HG03280 (cell line): ENCODE results near the gene ROBO1.

ENCODE experiments used
- ATAC-seq: cut with Tn5 transposase; IDR thresholded peaks from one replicate; pipeline ENCODE4 v1.9.1; 2021; ENCODE audit warnings: mild to moderate bottlenecking, moderate library complexity; ENCODE audit not compliant: unreplicated experiment

ROBO1 gene

DNA sequence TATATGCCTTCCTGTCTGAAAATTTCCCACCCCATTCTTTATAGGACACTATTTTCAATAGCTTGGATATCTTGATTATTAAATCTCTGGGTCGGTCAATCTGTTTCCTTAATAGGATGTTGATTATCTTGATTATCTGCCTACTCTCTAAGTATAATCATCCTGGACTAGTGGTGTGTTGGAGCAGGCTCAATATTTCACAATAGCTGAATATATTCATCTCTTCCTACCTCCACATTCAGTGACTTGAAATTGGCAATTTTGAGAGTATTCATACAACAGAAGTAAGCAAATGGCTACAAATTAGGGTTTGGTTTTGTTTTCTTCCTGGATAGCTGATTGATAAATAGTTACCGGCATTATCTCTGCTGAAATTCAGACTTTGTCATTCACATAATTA is 1162.6 kb downstream of the ROBO1 start:
- no peak for ATAC-seq

GRCh38 chr3:78604341-78604740 is 1163.5 kb downstream of the ROBO1 start:
- no peak for ATAC-seq

- ATAC-seq, result no peak
These were observed 1166.5 kb downstream of the ROBO1 start for GRCh38 chr3:78601249-78601648.

DNA sequence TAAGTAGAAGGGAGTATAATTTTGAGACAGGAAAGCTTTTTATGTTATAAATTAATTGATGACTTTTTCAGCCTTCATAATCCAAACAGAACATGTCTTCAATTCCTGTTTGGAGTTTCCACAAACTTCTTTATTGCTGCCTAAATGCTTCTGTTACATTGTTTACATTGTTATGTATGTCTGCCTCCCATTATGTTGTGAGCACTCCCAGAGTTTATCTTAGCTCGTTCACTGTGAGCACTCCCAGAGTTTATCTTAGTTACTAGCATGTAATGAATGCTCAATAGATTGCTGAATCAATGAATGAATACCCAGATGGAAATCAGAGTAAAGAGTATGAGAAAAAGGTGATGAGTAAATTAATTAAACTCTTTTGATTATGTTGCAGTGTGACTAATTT is 1178.0 kb downstream of the ROBO1 start:
- no peak for ATAC-seq

DNA sequence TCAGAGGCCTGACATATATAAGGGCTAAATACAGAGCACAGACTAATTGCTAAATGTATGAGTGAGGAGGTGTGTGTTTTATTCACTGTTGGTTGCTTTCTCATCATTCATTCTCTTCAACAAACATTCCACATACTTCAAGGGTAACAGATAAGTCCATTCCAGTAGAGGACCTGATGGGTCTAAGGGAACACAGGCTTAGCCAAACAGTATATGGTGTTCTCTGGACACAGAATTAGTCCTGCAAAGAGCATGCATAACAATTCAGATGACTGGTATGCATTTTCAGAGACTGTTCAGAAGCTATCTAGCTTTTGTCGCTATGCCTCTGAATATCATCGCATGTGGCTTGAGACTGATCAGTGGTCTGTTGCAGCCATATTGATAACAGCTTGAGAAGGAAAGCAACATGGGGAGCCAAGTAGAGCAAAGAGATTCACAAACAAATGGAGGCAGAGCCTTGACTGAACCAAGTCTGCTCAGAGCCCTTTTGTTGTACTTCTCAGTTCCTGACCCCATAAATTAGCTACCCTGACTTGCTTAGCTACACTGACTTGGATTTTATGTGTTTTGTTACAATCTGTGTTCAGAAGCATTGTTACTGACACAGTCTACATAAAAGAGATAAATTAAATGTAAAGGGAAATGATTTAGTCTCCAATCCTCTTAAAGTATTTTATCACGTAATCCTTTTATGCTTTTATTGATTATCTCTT is 1178.7 kb downstream of the ROBO1 start:
- ATAC-seq, result no peak

DNA sequence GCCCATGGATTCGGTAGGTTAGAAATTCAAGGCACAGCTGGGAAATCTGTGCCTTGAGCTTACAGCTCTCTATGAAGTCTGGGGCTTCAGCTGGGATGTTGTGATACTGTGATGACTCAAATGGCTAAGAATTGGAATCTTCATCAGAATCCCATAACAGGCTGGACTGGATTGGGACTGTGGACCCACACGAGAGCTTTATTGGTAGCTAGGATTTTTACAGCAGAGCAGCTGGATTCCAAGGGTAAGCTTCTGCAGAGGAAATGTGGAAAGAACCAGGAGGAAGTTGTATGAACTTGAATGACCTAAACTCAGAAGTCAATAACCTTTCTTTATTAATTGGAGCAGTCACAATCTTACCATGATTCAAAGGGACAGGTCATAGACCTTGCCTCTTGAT is 1187.1 kb downstream of the ROBO1 start:
- no peak for ATAC-seq

- no peak for ATAC-seq
These were observed 1196.3 kb downstream of the ROBO1 start for GRCh38 chr3:78571486-78571885.

- no peak for ATAC-seq
These were observed 1197.3 kb downstream of the ROBO1 start for GRCh38 chr3:78570496-78570895.

- ATAC-seq, result no peak
These were observed 1198.0 kb downstream of the ROBO1 start for GRCh38 chr3:78569804-78570203.

GRCh38 chr3:78565712-78566111 is 1202.1 kb downstream of the ROBO1 start:
- ATAC-seq, result no peak

DNA sequence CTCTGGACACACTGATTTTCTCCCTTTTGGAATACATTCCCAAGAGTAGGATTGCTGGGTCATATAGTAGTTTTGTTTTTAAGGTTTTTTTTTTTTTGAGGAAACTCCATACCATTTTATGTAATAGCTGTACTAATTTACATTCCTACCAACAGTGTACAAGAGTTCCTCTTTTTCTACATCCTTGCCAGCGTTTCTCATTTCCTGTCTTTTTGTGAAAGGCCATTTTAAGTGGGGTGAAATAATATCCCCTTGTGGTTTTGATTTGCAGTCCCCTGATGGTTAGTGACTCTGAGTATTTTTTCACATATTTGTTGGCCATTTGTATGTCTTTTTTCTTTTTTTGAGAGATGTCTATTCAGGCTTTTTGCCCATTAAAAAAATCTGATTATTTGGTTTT is 1205.5 kb downstream of the ROBO1 start:
- ATAC-seq, result no peak
